H9 (cell line): ENCODE results near the gene ZNF608. TPM values are rescaled to one million over a fixed set of nuclear protein-coding genes. Genes with fewer than 3 reads are reported as not detected.

Experiments
- DNase-seq: peaks from one replicate; pipeline ENCODE4 v3.0.0-alpha.2; 2017
- H2AFZ ChIP-seq: one replicate; pipeline ENCODE4 v1.6.1; 2013; ENCODE audit warnings: mild to moderate bottlenecking, low read length, control low read depth, moderate library complexity
- H2AK5ac ChIP-seq: 2 replicates; pipeline ENCODE4 v1.6.1; 2013; ENCODE audit warnings: low read length, control low read depth, mixed read lengths; ENCODE audit not compliant: insufficient read length
- H2BK120ac ChIP-seq: one replicate; pipeline ENCODE4 v1.6.1; 2013; ENCODE audit warnings: low read depth, mild to moderate bottlenecking, low read length, control low read depth, inconsistent platforms; ENCODE audit not compliant: poor library complexity, severe bottlenecking
- H2BK12ac ChIP-seq: 2 replicates; pipeline ENCODE4 v1.6.1; 2013; ENCODE audit warnings: low read length, control low read depth, mixed read lengths, low read depth; ENCODE audit not compliant: insufficient read length
- H2BK15ac ChIP-seq: 2 replicates; pipeline ENCODE4 v1.6.1; 2013; ENCODE audit warnings: low read depth, low read length, control low read depth
- H2BK20ac ChIP-seq: one replicate; pipeline ENCODE4 v1.6.1; 2013; ENCODE audit warnings: low read depth, mild to moderate bottlenecking, low read length, control low read depth, inconsistent platforms; ENCODE audit not compliant: poor library complexity, severe bottlenecking
- H2BK5ac ChIP-seq: 2 replicates; pipeline ENCODE4 v1.6.1; 2013; ENCODE audit warnings: low read length, control low read depth, mixed read lengths; ENCODE audit not compliant: insufficient read length
- H3K14ac ChIP-seq: 2 replicates; pipeline ENCODE4 v1.6.1; 2013; ENCODE audit warnings: low read length, control low read depth; ENCODE audit not compliant: insufficient read depth
- H3K18ac ChIP-seq: 2 replicates; pipeline ENCODE4 v1.6.1; 2013; ENCODE audit warnings: low read depth, mild to moderate bottlenecking, mixed read lengths, low read length, control low read depth; ENCODE audit not compliant: insufficient read length
- H3K23ac ChIP-seq: 2 replicates; pipeline ENCODE4 v1.6.1; 2013; ENCODE audit warnings: low read length, control low read depth, mixed read lengths, low read depth; ENCODE audit not compliant: insufficient read length
- H3K23me2 ChIP-seq: 2 replicates; pipeline ENCODE4 v1.6.1; 2013; ENCODE audit warnings: low read depth, mild to moderate bottlenecking, mixed read lengths, low read length, control low read depth; ENCODE audit not compliant: insufficient read length, poor library complexity, severe bottlenecking
- H3K27ac ChIP-seq: 2 replicates; pipeline ENCODE4 v1.5.1; 2013; ENCODE audit warnings: low read length, control low read depth, mixed read lengths, low read depth; ENCODE audit not compliant: insufficient read length
- H3K27me3 ChIP-seq: 2 replicates; pipeline ENCODE4 v1.6.1; 2013; ENCODE audit warnings: low read length, control low read depth, inconsistent platforms; ENCODE audit not compliant: insufficient read depth
- H3K4ac ChIP-seq: 2 replicates; pipeline ENCODE4 v1.6.1; 2013; ENCODE audit warnings: low read depth, mild to moderate bottlenecking, control low read depth, inconsistent platforms, low read length, moderate library complexity
- H3K4me1 ChIP-seq: 2 replicates; pipeline ENCODE4 v1.6.1; 2013; ENCODE audit warnings: low read length, control low read depth, inconsistent platforms; ENCODE audit not compliant: insufficient read depth
- H3K4me2 ChIP-seq: 2 replicates; pipeline ENCODE4 v1.6.1; 2013; ENCODE audit warnings: low read length, control low read depth, mixed read lengths; ENCODE audit not compliant: insufficient read length, insufficient read depth
- H3K56ac ChIP-seq: 2 replicates; pipeline ENCODE4 v1.6.1; 2013; ENCODE audit warnings: low read depth, mild to moderate bottlenecking, mixed read lengths, low read length, control low read depth; ENCODE audit not compliant: insufficient read length
- H3K79me1 ChIP-seq: 2 replicates; pipeline ENCODE4 v1.6.1; 2013; ENCODE audit warnings: low read depth, mild to moderate bottlenecking, moderate library complexity, low read length, control low read depth, inconsistent platforms; ENCODE audit not compliant: insufficient read depth, poor library complexity, severe bottlenecking
- H3K79me2 ChIP-seq: 2 replicates; pipeline ENCODE4 v1.6.1; 2013; ENCODE audit warnings: low read length, control low read depth, inconsistent platforms; ENCODE audit not compliant: insufficient read depth
- H3K9ac ChIP-seq: 2 replicates; pipeline ENCODE4 v1.6.1; 2013; ENCODE audit warnings: low read length, control low read depth, mixed read lengths; ENCODE audit not compliant: insufficient read length; ENCODE audit errors: extremely low read depth
- H3K9me3 ChIP-seq: one replicate; pipeline ENCODE4 v1.6.1; 2013; ENCODE audit warnings: low read depth, low read length, inconsistent platforms; ENCODE audit not compliant: control insufficient read depth
- H3T11ph ChIP-seq: one replicate; pipeline ENCODE4 v1.6.1; 2013; ENCODE audit warnings: mild to moderate bottlenecking, low read length, control low read depth, inconsistent platforms
- H4K20me1 ChIP-seq: one replicate; pipeline ENCODE4 v1.6.1; 2013; ENCODE audit not compliant: control insufficient read depth, insufficient read length, insufficient read depth
- H4K5ac ChIP-seq: 2 replicates; pipeline ENCODE4 v1.6.1; 2013; ENCODE audit warnings: low read depth, mild to moderate bottlenecking, mixed read lengths, low read length, control low read depth; ENCODE audit not compliant: insufficient read length
- H4K8ac ChIP-seq: replicated peaks from 2 replicates; pipeline ENCODE4 v1.6.1; 2013; ENCODE audit warnings: low read length, control low read depth, mixed read lengths, low read depth; ENCODE audit not compliant: insufficient read length
- H4K91ac ChIP-seq: 2 replicates; pipeline ENCODE4 v1.6.1; 2013; ENCODE audit warnings: low read depth, mild to moderate bottlenecking, moderate library complexity, mixed read lengths, low read length, control low read depth; ENCODE audit not compliant: insufficient read length
- H3K27ac Mint-ChIP-seq, 3 experiments: 2 replicates in 2 of 3; 3 replicates in 1 of 3; pipeline ENCODE4 v1.8.0; 2020 to 2021; ENCODE audit warnings: mixed read lengths in 3 of 3, mild to moderate bottlenecking in 1 of 3, moderate library complexity in 1 of 3
- H3K27me3 Mint-ChIP-seq: 2 replicates; pipeline ENCODE4 v1.8.0; 2021; ENCODE audit warnings: low read depth, mild to moderate bottlenecking, moderate library complexity, mixed read lengths
- H3K36me3 Mint-ChIP-seq, 3 experiments: 2 replicates in 2 of 3; 3 replicates in 1 of 3; pipeline ENCODE4 v1.8.0; 2020 to 2021; ENCODE audit warnings: low read depth in 3 of 3, mixed read lengths in 3 of 3; ENCODE audit not compliant: insufficient read depth in 1 of 3
- H3K4me1 Mint-ChIP-seq, 2 experiments: 2 replicates each; pipeline ENCODE4 v1.8.0; 2020; ENCODE audit warnings: mixed read lengths in 2 of 2
- H3K4me3 Mint-ChIP-seq, 2 experiments: 2 replicates in 1 of 2; 3 replicates in 1 of 2; pipeline ENCODE4 v1.8.0; 2020 to 2021; ENCODE audit warnings: mild to moderate bottlenecking in 2 of 2, mixed read lengths in 2 of 2, moderate library complexity in 1 of 2
- H3K9me3 Mint-ChIP-seq, 2 experiments: 2 replicates in 1 of 2; 3 replicates in 1 of 2; pipeline ENCODE4 v1.8.0; 2020; ENCODE audit warnings: mild to moderate bottlenecking in 2 of 2, mixed read lengths in 2 of 2, moderate library complexity in 1 of 2
- CTCF ChIP-seq: fragments of 200-600 bp; sonication (generic); conservative IDR thresholded peaks from 3 replicates; pipeline ENCODE4 v1.8.0; 2021; ENCODE audit warnings: antibody characterized with exemption, mild to moderate bottlenecking
- WGBS: extraction: QIAGEN DNeasy Blood & Tissue Kit; methylation state at CpG from one replicate; pipeline ENCODE4 v1.1.7; 2013; ENCODE audit warnings: missing lambda C conversion rate, low lambda C conversion rate, mixed read lengths; ENCODE audit not compliant: insufficient read length; ENCODE audit errors: extremely low coverage; 5-methylcytosine and 5-hydroxymethylcytosine counted together
- total RNA-seq: library from RNA; stranded (reverse); gene quantifications from 2 replicates; pipeline ENCODE4 v1.2.1, GENCODE V29; 2021

The ZNF608 gene
- total RNA-seq, 1 experiment from 2014 or later = 67.0 TPM

DNA sequence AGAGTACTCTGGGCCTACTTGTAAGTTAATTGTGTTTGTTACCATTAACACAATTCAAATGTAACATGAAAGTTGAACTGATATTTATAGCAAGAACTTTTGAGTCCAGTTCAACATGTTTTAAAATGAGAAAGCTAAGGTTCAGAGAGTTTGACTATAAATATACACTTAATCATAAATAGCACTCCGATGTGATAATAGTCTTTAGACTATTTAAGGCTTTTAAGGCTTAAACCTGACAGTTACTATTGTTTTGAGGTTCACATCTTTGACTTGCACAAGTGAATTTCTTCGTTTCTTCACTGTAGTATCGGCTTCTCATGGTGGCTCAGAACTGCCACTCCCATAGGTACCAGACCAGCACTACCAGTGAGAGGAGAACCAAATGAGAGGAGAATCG, 42.4 kb downstream of the ZNF608 start:
- WGBS = no CpG with 5 or more reads among the region's 4 CpGs
- H3K27ac Mint-ChIP-seq = peak overlapping the region in 1 of 3 experiments; percentile 5; a peak in 3 of 7 replicates
- H3K4me1 ChIP-seq = peaks cover 50% of the 10 kb centered on the region; the same call in 1 of the 2 replicates

More for the DNA sequence above, 42.4 kb downstream of the ZNF608 start:
- Histone ChIP-seq H3K4ac (no peak overlapping the region), H4K8ac (no peak overlapping the region), H3K27me3 (no peaks in the 10 kb centered on the region), H2BK12ac (no peak overlapping the region), H2BK15ac (no peak overlapping the region), H3K56ac (no peak overlapping the region), H2BK120ac (no peak overlapping the region), H2BK5ac (no peak overlapping the region), H3T11ph (no peak overlapping the region), H3K9me3 (no peaks in the 10 kb centered on the region), H3K9ac (no peak overlapping the region), H4K5ac (no peak overlapping the region), H3K79me2 (peaks cover 55% of the 10 kb centered on the region), H3K14ac (no peak overlapping the region), H4K91ac (no peak overlapping the region), H4K20me1 (no peaks in the 10 kb centered on the region), H2AK5ac (no peak overlapping the region), H3K79me1 (peaks cover 6% of the 10 kb centered on the region), H3K4me2 (no peak overlapping the region), H3K27ac (no peak overlapping the region), H3K23ac (no peak overlapping the region), H2AFZ (no peak overlapping the region), H3K18ac (no peak overlapping the region), H3K23me2 (no peaks in the 10 kb centered on the region), H2BK20ac (no peak overlapping the region)
- no peak overlapping the region for H3K4me3 Mint-ChIP-seq
- peaks cover 94 to 98% of the 10 kb centered on the region in 2 experiments for H3K4me1 Mint-ChIP-seq
- H3K9me3 Mint-ChIP-seq = no peaks in the 10 kb centered on the region
- no peaks in the 10 kb centered on the region for H3K27me3 Mint-ChIP-seq
- peaks cover 9 to 17% (median 15%) of the 10 kb centered on the region in 3 experiments for H3K36me3 Mint-ChIP-seq
- TF ChIP-seq CTCF = no peak
- no peak for DNase-seq
